Measurements from ENCODE around the gene RBBP7. TPM values are rescaled to one million over a fixed set of nuclear protein-coding genes. Genes with fewer than 3 reads are reported as not detected.

Gene RBBP7
- total and polyA plus RNA-seq, 10 of the 15 experiments (the other 5 are each of a cell fraction or from before 2014, with no cell fraction given) = 95.3 to 277 (median 194) TPM

DNA sequence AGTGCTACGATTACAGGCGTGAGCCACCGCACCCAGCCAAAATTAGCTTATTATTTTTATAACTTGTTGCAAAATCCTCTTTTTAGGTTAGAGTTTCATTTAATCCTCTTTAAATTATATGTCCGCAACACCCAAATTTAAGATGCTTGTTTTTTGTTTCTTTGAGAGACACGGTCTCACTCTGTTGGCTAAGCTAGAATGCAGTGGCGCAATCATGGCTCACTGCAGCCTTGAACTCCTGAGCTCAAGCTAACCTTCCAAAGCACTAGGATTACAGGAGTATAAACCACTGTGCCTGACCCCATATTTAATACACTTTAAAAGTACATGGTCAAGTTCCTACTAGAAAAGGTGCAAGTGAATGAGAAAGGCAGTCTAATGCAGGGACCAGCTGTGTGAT, 2.2 kb downstream of the RBBP7 start:
- no peak overlapping the region for H2AFZ ChIP-seq (ENCODE audit: control insufficient read depth, low read depth, low read length)
- in situ Hi-C loops (cut with MboI) = no loop called here
- CTCF ChIA-PET = interaction anchor here (1.7 to 2.7 kb wide), 3 partner anchors 15 to 179 kb away, joined by 6 to 15 read pairs (median 10); no protein-coding TSS in a partner anchor
- RAD21 ChIA-PET (ENCODE audit: unreplicated experiment) = interaction anchor here (0.7 to 2.5 kb wide), 4 partner anchors 15 to 179 kb away, joined by 3 to 10 read pairs (median 3); no protein-coding TSS in a partner anchor
- SMC1A ChIA-PET (ENCODE audit: uncharacterized antibody, unreplicated experiment) = interaction anchor here (1.5 to 2.1 kb wide), 4 partner anchors 12 to 179 kb away, joined by 5 to 12 read pairs (median 8); no protein-coding TSS in a partner anchor
- POLR2A ChIA-PET = interaction anchor here (0.7 to 1.9 kb wide), 3 partner anchors 11 to 40 kb away, joined by 3 to 6 read pairs (median 5); no protein-coding TSS in a partner anchor
- H3K79me2 ChIP-seq (ENCODE audit: control insufficient read depth, insufficient read depth, low read length) = peaks cover 46% of the 10 kb centered on the region
- H3K4me2 ChIP-seq (ENCODE audit: control insufficient read depth, insufficient read depth) = peak overlapping the region; percentile 5; the same call in 1 of the 2 replicates
- ATAC-seq = no peak
- H3K9ac ChIP-seq (ENCODE audit: control insufficient read depth, insufficient read depth, low read length) = no peak overlapping the region
- H3K4me3 ChIP-seq = peak overlapping the region; percentile 72; the same call in 1 of the 2 replicates
- no TSS peak for BruUV-seq (replicated peaks)
- H3K9me3 ChIP-seq (replicated peaks; ENCODE audit: control insufficient read depth, insufficient read depth, low read length) = no peaks in the 10 kb centered on the region
- TF ChIP-seq NKRF (conservative IDR thresholded peaks at IDR 0.05) = no peak
- no peak for TF ChIP-seq ELK1 (IDR thresholded peaks at IDR 0.05; ENCODE audit: low read depth, low read length)
- TF ChIP-seq POLR2AphosphoS5 (IDR thresholded peaks at IDR 0.05; ENCODE audit: low read length) = no peak
- no peak for TF ChIP-seq TCF12 (IDR thresholded peaks at IDR 0.05; ENCODE audit: low read depth, low read length)
- H3K4me1 ChIP-seq (ENCODE audit: control insufficient read depth, insufficient read depth, low read length) = peaks cover 7% of the 10 kb centered on the region
- no peak overlapping the region for H3K27ac ChIP-seq (ENCODE audit: control insufficient read depth, insufficient read depth)
- intact Hi-C loops (cut with micrococcal nuclease; ENCODE audit: unreplicated experiment) = no loop called here
- peaks cover 0 to 5% of the 10 kb centered on the region in 2 experiments; a peak in 1 of 4 replicates for H3K36me3 ChIP-seq (ENCODE audit: control insufficient read depth in 2 of 2, insufficient read depth in 2 of 2, low read length in 1 of 2)
- DNase-seq (ENCODE audit: low read depth, low spot score) = no peak
- H3K27me3 ChIP-seq (replicated peaks in 1 of 2; ENCODE audit: control insufficient read depth in 2 of 2, insufficient read depth in 2 of 2, low read length in 1 of 2) = 0 out of 4 replicates have a peak, but pooled peaks cover 0 to under 1% of the 10 kb centered on the region in 2 experiments
- FAIRE-seq = no peak
- 97% methylated on average over 6 of the region's 6 CpGs for WGBS (ENCODE audit: insufficient coverage, insufficient replicate concordance, low lambda C conversion rate, missing lambda C conversion rate)
- peaks cover 2% of the 10 kb centered on the region; the same call in 1 of the 2 replicates for H4K20me1 ChIP-seq (ENCODE audit: control insufficient read depth, insufficient read depth)

Measured in GM12878 (cell line).